ENCODE results near the gene CYP26A1. TPM values are rescaled to one million over a fixed set of nuclear protein-coding genes. Genes with fewer than 3 reads are reported as not detected.

Gene CYP26A1
- total RNA-seq, 1 donor from 2014 or later = not detected

- no peak for DNase-seq (ENCODE audit: low spot score)
- intact Hi-C loops (cut with DNase I) = no loop called here
Observed at GRCh38 chr10:93103953-93104352, 30.3 kb downstream of the CYP26A1 start.

GRCh38 chr10:93106631-93107072 is 33.0 kb downstream of the CYP26A1 start:
- intact Hi-C loops (cut with DNase I) = no loop called here
- DNase-seq (ENCODE audit: low spot score) = no peak

GRCh38 chr10:93110472-93111146 is 36.9 kb downstream of the CYP26A1 start:
- intact Hi-C loops (cut with DNase I) = no loop called here
- no peak for DNase-seq (ENCODE audit: low spot score)

GRCh38 chr10:93113042-93113441 is 39.3 kb downstream of the CYP26A1 start:
- DNase-seq (ENCODE audit: low spot score) = no peak
- intact Hi-C loops (cut with DNase I) = no loop called here

GRCh38 chr10:93115661-93116383 is 42.1 kb downstream of the CYP26A1 start:
- intact Hi-C loops (cut with DNase I) = loop anchor here (2.0 kb wide), 2 partner anchors 35 to 173 kb away; no protein-coding TSS in a partner anchor
- DNase-seq (ENCODE audit: low spot score) = peak; percentile 79

- DNase-seq (ENCODE audit: low spot score) = no peak
- intact Hi-C loops (cut with DNase I) = no loop called here
Observed at GRCh38 chr10:93121311-93121710, 47.6 kb downstream of the CYP26A1 start.

- intact Hi-C loops (cut with DNase I) = no loop called here
- DNase-seq (ENCODE audit: low spot score) = no peak
Observed at GRCh38 chr10:93123766-93124165, 50.1 kb downstream of the CYP26A1 start.

GRCh38 chr10:93124580-93125318 is 51.1 kb downstream of the CYP26A1 start:
- intact Hi-C loops (cut with DNase I) = no loop called here

GRCh38 chr10:93125966-93126365 is 52.3 kb downstream of the CYP26A1 start:
- intact Hi-C loops (cut with DNase I) = no loop called here
- DNase-seq (ENCODE audit: low spot score) = no peak

More at GRCh38 chr10:93124580-93125318, 51.1 kb downstream of the CYP26A1 start:
- DNase-seq (ENCODE audit: low spot score) = no peak

GRCh38 chr10:93126483-93127052 is 52.9 kb downstream of the CYP26A1 start:
- DNase-seq (ENCODE audit: low spot score) = no peak

More at GRCh38 chr10:93126483-93127052, 52.9 kb downstream of the CYP26A1 start:
- intact Hi-C loops (cut with DNase I) = no loop called here

Other genes with a start within 250 kb of the CYP26A1 start
- gene EXOC6, start 225.4 kb upstream of the CYP26A1 start, total RNA-seq = 9.9 TPM
- not detected for gene CYP26C1, start 13.1 kb upstream of the CYP26A1 start, total RNA-seq

All from cardiac septum (tissue), 1 donor.